T1000 (cell line): ENCODE measurements around the gene PAK6.

ENCODE experiments used
- DNase-seq: peaks from one replicate; lab custom pipeline; 2025; ENCODE audit warnings: mixed read lengths; lab: John Stamatoyannopoulos, UW

The PAK6 gene

DNA sequence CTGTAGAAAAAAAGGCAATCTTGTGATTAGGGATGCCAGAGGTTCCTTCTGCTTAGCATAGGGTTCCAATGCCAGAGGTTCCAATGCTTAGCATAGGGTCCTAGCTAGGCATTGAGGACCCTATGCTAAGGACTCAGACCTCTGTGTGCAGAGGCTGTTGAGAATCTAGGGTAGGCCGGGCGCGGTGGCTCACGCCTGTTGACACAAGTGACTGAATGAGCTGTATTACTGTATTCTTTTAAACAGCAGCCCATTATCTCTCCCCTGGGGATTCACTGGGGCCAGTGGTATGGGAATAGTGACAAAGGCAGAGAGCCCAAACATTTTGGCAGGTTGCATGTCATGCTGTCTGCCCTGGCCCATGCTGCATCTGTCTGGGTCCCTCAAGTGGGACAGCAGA, 16.2 kb downstream of the PAK6 start:
- no peak for DNase-seq

DNA sequence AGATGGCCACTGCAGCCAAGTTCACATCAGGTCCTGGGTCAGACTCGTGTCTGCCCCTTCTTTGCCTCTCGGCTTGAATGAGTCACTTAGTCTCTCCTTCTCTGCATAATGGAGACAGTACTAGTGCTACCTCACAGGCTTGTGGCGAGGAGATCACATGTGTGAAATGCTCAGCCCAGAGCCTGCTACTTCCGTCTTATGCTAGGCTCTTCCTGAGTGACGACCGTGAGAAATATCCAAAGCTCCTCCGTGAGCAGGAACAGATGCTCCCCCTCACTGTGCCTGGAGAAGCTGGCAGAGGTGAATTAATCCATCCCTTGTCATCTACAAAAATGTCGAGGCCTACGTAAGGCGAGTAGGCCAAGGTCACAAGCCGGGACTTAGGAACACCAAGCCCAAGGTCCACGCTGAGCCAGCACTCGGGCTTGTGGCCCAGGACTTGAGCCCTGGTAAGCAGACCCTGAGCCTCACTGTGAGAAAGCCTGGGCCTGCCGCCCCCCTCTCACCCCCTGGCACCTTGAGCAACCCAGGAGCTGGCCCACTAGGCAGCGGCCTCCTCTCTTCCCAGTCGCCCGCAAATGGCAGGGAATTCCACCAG, 17.9 kb downstream of the PAK6 start:
- no peak for DNase-seq

DNA sequence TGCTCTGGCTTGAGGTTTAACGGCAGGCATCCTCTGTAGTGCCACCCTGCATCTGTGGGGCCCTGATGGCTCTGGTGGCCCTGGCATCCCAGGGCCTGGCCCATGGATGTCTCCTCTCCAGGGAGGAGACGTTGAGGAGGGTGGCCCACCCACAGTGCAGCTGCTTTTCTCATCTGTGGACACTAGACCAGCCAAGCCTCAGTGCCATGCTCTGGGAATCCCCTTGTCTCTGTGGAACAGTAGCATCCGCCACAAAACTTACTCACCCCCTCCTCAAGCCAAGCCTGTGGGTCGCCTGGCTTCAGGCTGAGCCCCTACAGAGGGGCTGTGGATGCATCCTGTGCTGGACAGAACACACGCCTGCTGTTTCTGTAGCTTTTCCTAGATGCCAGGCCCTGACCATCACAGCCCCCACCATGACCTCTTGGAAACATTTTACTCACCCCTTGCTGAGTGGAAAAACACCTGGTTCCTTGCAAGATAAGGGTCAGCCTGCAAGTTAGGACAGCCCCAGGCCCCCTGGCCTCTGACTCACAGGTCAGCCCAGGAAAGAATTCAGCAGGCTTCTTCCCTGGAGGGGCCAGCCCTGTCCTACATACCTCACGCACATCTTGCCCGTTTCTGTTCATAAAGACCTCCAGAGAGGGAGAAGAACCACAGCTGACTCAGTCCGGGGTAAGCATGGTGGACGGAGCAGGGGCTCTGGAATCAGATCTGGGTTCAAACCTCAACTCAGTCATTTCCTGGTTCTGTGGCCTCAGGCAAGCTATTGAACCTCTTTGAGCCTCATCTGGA, 19.0 kb downstream of the PAK6 start:
- DNase-seq: no peak

DNA sequence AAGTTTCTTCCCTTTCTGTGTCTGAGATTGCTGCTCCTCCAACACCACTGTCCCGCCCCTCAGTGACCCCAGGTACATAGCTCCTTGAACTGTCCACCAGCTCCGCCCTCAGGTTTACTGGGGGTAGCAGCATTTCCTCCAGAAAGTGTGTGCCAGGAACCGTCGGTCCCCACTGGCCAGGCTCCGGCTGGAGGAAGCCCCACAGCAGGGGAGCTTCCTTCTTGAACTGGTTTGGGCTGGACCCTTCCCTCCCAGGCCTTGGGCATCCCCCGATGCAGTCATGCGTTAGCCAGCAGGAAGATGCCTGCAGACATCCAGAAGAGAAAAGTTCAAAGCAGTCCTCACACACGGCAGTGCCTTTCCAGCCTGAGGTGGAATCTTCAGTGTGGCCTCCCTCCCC, 19.7 kb downstream of the PAK6 start:
- no peak for DNase-seq

DNA sequence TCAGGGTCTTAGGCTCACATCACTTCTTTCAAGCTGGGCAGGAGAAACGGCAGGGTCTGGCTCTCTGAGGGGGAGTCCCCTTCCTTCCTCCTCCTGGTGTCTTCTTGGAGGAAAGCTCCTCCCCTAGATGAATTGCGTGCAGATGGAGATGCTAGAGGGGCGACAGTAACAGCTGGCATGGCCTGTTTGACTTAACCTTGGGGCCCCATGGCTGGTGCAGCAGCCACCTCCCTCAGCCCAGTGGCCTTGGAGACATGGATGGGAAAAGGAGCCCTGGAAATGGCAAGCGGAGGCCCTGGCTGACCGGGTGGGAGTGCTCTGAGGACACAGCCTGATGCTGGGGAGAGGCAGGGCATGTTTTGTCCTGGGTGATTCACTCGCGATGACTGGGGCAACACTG, 20.2 kb downstream of the PAK6 start:
- DNase-seq: no peak

DNA sequence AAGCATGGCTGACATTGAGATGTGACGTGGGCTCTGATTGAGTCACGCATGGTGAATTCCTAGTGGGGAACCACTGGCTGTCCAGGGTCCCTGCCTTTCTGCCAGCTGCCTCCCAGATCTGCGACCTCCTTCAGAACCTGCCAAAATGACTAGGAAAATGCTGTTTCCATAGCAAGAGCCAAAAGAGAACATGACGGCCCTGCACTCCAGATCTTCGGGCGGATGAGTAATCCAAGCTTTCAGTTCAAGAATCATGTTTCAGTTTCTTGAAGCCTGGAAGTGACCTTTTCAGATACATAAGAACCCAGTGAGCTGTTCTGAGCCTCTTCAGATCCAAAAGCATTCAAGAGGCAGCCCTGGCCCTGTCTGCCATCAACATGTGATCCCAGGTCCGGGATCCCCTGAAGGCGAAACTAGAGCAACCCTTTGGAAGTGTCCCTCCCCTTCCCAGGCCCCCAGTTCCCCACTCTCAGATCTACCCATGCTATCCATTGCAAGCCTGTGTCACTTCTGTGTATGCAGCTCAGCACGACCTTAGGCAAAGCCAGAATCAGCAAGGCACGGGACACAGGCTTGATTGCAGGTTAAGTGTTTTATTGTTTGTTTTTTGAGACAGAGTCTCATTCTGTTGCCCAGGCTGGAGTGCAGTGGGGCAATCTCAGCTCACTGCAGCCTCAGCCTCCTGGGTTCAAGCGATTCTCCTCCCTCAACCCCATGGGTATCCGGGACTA, 24.3 kb downstream of the PAK6 start:
- no peak for DNase-seq

DNA sequence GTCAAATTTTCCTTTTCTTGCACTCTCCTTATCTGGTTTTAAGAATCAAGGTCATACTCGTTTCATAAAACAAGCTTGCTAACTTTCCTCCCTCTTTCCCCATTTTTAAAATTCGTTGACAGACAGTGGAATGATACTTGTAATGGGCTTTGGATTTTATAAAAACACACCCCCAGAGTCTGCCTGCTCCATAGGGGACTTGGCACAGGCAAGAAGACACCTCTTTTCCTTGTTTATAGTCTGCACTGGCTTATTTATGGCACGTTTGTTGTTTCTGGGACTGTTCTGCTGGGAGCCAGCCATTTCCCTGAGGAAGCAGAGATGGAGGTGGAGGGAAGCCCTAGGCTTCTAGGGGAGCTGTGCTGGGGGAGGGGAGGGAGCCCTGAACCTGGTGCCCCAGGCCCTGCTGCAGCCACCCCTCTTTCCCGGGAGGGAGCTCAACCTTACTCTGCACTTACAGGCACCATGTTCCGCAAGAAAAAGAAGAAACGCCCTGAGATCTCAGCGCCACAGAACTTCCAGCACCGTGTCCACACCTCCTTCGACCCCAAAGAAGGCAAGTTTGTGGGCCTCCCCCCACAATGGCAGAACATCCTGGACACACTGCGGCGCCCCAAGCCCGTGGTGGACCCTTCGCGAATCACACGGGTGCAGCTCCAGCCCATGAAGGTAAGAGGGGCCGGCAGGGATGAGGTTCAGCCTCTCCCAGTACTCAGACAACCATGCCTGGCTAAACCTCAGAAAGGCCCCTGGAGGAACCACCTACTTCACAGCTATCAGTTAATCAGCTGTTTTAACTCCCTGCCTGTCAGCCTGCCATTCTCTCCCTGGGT, 25.7 kb downstream of the PAK6 start:
- DNase-seq: no peak

DNA sequence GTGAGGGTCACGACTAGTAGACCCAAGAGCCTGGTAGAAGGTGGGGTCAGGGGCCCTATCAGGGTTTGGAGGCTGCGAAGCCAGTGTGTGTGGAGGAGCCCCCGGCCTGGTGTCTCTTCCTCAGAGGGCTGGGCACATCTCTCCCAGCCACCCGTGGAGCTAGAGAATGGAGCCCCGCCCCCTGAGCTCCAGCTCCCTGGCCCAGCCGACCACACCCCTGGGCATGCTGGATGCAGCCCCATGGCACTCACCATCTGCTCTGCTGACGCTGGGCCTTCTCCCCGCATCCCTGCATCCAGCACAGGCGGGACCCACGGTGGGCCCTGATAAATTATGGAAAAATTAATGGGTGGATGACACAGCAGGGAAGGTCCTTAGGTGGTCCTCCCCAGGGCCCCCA, 26.5 kb downstream of the PAK6 start:
- DNase-seq: no peak

DNA sequence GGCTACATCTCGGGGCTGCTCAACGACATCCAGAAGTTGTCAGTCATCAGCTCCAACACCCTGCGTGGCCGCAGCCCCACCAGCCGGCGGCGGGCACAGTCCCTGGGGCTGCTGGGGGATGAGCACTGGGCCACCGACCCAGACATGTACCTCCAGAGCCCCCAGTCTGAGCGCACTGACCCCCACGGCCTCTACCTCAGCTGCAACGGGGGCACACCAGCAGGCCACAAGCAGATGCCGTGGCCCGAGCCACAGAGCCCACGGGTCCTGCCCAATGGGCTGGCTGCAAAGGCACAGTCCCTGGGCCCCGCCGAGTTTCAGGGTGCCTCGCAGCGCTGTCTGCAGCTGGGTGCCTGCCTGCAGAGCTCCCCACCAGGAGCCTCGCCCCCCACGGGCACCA, 27.0 kb downstream of the PAK6 start:
- no peak for DNase-seq

DNA sequence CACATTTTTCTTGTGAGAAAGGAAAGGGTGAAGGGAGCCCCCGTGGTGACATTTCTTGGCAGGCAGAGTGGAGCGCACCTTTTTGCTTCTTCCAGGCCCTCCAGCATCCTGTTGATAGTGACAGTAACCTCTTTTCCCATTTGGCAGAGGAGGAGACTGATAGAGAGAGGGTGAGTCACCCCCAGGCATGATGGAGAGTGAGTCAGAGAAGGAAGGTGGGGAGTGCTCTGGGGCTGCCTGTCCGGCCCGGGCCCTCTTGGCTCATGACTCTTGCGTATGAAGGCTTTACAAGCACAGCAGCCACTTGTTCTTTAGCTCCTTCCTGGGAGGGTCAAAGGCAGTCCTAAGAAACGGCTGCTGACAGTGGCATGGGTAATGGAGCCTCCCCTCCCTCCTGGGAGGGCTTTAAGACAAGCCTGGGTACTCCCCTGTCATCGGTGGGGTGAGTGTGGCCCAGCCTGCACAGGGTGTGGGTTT, 28.0 kb downstream of the PAK6 start:
- DNase-seq: peak; percentile 86

DNA sequence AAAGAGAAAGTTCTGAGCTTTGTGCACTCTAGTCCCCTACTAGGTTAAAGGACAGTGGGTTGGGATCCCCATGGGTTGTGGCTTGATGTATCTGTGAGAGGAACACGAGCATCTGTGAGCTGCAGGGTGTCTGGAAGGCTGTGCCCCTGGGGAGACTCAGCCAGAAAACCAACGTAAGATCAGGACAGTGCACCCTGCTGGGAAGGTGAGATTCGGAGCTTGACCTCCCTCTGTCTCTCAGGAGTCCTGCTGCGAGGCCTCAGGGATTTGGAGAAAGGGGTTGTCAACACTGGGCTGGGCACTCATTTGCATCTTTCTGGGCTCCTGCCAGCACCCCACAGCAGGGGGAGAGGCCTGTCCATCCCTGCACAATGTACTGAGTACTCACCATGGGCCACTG, 28.8 kb downstream of the PAK6 start:
- no peak for DNase-seq

DNA sequence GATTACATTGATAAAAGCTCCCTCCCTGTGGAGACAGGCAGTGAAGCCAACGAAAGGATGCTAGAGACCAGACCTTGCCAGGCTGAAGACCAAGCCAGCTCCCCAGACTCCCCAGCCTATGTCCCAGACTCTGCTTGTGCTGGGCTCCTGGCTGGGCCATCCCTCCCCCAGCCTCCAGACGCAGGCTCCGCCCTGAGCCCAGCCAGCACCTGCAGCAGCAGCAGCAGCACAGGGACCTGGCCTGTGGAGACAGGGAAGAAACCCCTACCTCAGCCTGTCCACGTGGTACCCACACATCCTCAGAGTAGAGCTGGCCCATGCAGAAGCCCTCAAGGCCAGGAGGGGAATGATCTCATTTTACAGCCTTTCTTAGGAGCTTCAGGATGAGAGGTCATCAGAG, 30.7 kb downstream of the PAK6 start:
- no peak for DNase-seq

DNA sequence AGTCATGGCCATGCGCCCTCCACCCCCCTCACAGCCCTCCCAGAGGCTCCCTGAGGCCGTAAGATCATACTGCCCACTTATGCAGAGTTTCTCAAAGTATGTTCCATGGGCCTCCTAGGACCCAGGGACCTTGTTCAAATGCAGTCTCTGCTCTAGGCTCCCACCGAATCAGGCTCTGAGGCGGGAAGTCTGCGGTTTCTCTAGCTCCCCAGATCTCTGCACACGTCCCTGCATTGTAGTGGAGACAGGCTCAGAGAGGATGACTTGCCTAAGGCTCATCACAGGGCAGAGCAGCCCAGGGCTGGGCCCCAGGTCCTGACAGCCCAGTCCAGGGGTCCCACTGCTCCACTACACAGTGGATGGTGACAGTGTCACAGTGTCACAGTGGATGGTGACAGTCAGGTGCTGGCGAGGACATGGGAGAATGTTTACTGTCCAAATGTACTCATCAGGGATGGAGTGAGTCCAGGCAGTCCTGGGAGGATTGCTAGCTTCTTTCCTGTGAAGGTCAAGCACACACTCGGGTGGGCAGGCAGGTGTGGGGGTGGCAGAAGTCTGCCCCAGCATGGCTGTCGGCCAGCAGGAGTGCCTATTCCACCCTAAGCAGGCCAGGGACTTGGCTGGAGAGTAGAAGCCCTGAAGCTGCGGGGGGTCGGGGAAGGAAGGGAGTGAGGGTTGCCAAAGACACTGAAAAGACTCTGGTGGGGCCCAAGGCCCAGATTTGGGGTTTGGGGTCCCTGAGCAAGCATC, 31.6 kb downstream of the PAK6 start:
- no peak for DNase-seq

DNA sequence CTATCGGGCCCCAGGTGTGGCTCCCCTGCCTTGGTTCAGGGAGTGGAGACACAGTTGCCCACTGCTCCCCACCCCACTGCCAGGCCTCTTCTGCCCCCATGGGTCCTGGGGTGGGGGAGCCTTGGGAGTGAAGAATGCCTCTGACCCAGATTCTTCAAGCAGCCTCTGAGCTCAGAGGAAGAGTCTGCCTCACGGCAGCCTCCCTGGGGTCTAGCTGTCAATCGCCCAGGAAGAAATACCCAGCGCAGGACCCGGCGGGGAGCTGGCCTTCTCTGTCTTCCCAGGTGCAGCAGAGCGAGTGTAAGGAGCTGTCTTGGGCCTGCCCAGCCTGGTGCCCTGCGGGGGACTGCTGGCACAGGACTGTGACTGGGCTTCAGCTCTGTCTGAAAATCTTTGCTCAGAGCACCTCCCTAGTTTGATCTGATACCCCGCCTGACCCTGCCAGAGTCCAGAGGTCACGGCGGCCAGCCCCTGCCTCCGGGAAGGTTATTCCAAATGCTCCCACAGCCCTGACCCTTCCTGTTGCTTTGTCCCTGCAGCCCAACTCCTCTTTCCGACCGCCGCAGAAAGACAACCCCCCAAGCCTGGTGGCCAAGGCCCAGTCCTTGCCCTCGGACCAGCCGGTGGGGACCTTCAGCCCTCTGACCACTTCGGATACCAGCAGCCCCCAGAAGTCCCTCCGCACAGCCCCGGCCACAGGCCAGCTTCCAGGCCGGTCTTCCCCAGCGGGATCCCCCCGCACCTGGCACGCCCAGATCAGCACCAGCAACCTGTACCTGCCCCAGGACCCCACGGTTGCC, 33.0 kb downstream of the PAK6 start:
- no peak for DNase-seq

DNA sequence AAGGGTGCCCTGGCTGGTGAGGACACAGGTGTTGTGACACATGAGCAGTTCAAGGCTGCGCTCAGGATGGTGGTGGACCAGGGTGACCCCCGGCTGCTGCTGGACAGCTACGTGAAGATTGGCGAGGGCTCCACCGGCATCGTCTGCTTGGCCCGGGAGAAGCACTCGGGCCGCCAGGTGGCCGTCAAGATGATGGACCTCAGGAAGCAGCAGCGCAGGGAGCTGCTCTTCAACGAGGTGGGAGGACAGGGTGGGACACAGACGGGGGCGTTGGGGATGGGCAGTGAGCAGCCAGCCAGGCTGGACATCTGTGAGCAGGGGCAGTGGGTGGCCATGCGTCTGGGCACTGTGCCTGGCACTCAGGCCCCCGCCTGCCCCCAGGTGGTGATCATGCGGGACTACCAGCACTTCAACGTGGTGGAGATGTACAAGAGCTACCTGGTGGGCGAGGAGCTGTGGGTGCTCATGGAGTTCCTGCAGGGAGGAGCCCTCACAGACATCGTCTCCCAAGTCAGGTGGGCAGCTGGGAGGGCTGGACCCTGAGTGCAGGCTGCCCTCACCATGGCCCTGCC, 33.7 kb downstream of the PAK6 start:
- no peak for DNase-seq

DNA sequence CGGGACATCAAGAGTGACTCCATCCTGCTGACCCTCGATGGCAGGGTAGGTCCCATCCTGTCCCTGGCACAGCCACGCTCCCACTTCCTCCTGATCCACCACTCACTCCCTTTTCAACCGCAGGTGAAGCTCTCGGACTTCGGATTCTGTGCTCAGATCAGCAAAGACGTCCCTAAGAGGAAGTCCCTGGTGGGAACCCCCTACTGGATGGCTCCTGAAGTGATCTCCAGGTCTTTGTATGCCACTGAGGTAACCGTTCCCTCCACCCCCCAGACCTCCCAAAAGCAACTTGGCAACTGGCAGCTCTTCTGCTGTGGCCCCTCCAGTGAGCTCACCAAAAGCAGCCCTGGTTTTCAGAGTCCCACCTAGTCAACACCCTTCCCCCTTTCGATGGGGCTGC, 34.6 kb downstream of the PAK6 start:
- DNase-seq: no peak

DNA sequence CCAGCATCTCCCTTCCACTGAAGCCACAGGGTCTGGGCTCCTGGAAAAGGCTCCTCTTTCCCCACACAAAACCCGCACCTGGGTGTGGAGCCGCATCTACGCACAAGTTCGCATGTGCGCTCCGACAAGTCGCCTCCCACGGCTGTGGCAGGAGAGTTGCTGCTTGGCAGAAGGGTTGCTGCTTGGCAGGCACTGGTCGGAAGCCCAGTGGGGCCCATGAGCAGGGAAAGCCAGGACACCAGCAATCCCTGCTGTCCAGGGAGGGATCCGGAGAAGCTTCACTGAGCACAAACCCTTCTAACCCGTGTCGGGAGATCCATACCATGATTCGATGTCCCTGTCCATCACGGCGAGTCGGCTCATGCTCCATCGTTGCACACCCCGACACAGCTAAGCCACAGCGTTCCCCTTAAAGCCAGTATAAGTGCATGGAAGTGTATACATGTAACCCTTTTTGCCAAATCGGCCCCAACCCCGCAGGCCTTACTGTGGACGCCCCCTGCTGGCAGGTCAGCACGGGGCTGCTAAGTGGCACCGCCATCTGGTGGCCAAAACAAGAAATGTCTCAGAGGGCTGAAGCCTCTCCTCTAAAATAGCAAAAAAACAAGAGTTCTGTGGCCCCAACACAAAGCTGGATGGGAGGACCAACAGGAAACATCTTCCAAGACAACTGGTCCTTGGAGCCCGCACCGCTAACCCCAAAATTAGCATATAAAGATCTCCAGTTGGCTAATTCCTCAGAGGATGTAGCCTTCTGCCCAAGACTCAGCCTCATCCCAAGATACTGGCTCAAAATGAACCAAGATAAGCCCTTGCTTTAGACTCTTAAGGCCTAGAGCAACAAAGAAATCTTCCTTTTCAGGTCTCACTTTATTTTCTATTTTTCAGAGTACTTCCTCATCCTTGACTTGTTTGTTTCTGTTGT, 35.7 kb downstream of the PAK6 start:
- peak; percentile 76 for DNase-seq

DNA sequence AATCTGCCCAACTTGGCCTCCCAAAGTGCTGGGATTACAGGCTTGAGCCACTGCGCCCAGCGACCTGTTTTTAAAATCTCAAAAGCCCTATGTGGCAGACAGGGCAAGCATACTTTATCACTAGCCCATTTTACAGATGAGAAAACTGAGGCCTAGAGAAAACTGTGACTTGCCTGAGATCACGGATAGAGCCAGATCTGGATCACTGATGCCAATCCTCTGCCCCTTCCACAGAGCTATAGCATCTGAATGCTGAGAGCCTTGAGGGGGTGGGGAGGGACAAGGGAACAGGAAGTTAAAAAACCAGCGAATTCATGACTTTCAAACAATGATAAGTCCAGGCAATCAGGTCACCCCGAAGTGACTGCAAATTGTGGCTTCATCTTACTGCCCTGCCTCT, 36.7 kb downstream of the PAK6 start:
- no peak for DNase-seq

DNA sequence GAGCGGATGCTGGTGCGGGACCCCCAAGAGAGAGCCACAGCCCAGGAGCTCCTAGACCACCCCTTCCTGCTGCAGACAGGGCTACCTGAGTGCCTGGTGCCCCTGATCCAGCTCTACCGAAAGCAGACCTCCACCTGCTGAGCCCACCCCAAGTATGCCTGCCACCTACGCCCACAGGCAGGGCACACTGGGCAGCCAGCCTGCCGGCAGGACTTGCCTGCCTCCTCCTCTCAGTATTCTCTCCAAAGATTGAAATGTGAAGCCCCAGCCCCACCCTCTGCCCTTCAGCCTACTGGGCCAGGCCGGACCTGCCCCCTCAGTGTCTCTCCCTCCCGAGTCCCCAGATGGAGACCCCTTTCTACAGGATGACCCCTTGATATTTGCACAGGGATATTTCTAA, 37.1 kb downstream of the PAK6 start:
- no peak for DNase-seq
